HepG2 (cell line): ENCODE measurements around the gene C5AR2. TPM values are rescaled to one million over a fixed set of nuclear protein-coding genes. Genes with fewer than 3 reads are reported as not detected.

Experiments
- ATF7 ChIP-seq, 2 experiments: fragments of 450-650 bp in 1 of 2; sonication (generic) in 1 of 2; formaldehyde crosslinking in 1 of 2; IDR thresholded peaks; 2 replicates each; pipeline versions ENCODE4 v1.4.0 to v1.6.1; 2016 to 2020; ENCODE audit warnings: antibody characterized with exemption in 1 of 2, mild to moderate bottlenecking in 1 of 2, missing genetic modification reagents in 1 of 2
- BORCS8-MEF2B ChIP-seq: sonication (generic); formaldehyde crosslinking; IDR thresholded peaks from 2 replicates; pipeline ENCODE4 v1.8.0; 2022; ENCODE audit warnings: mild to moderate bottlenecking, missing genetic modification reagents
- DMAP1 ChIP-seq: IDR thresholded peaks from 2 replicates; pipeline ENCODE4 v1.6.1; 2016
- EHMT2 ChIP-seq: fragments of 200-600 bp; sonication (generic); IDR thresholded peaks from 2 replicates; pipeline ENCODE4 v1.7.0; 2017; ENCODE audit warnings: antibody characterized with exemption, low read depth, low read length, borderline replicate concordance
- JARID2 ChIP-seq: sonication (generic); formaldehyde crosslinking; IDR thresholded peaks from 2 replicates; pipeline ENCODE4 v1.8.1; 2023; ENCODE audit warnings: missing genetic modification reagents, inconsistent platforms; ENCODE audit not compliant: insufficient replicate concordance
- NRL ChIP-seq: sonication (generic); formaldehyde crosslinking; IDR thresholded peaks from 2 replicates; pipeline ENCODE4 v1.5.0; 2020; ENCODE audit warnings: missing genetic modification reagents, mild to moderate bottlenecking, moderate library complexity, borderline replicate concordance
- PHF8 ChIP-seq: sonication (generic); formaldehyde crosslinking; IDR thresholded peaks from 2 replicates; pipeline ENCODE4 v1.5.0; 2020; ENCODE audit warnings: missing genetic modification reagents
- POLR2AphosphoS5 ChIP-seq: IDR thresholded peaks from 2 replicates; pipeline ENCODE4 v1.6.1; 2012; ENCODE audit warnings: low read depth, low read length
- RARG ChIP-seq: sonication (generic); formaldehyde crosslinking; IDR thresholded peaks from 2 replicates; pipeline ENCODE4 v1.4.0; 2020; ENCODE audit warnings: low read depth, mild to moderate bottlenecking, missing genetic modification reagents
- THAP7 ChIP-seq: sonication (generic); formaldehyde crosslinking; IDR thresholded peaks from 2 replicates; pipeline ENCODE4 v1.8.1; 2023; ENCODE audit warnings: mild to moderate bottlenecking, missing genetic modification reagents
- ZBTB33 ChIP-seq: sonication (generic); formaldehyde crosslinking; IDR thresholded peaks from 2 replicates; pipeline ENCODE4 v1.4.0; 2020; ENCODE audit warnings: missing genetic modification reagents
- ZFP36L2 ChIP-seq: sonication (generic); formaldehyde crosslinking; IDR thresholded peaks from 2 replicates; pipeline ENCODE4 v1.4.0; 2020; ENCODE audit warnings: missing genetic modification reagents
- ZKSCAN5 ChIP-seq: sonication (generic); formaldehyde crosslinking; IDR thresholded peaks from 2 replicates; pipeline ENCODE4 v1.5.1; 2020; ENCODE audit warnings: mild to moderate bottlenecking, missing genetic modification reagents
- ZNF124 ChIP-seq: sonication (generic); formaldehyde crosslinking; IDR thresholded peaks from 2 replicates; pipeline ENCODE4 v1.4.0; 2020; ENCODE audit warnings: missing genetic modification reagents
- ZNF142 ChIP-seq: sonication (generic); formaldehyde crosslinking; IDR thresholded peaks from 2 replicates; pipeline ENCODE4 v1.4.0; 2020; ENCODE audit warnings: missing genetic modification reagents
- ZNF280B ChIP-seq: sonication (generic); formaldehyde crosslinking; IDR thresholded peaks from 2 replicates; pipeline ENCODE4 v1.5.0; 2020; ENCODE audit warnings: missing genetic modification reagents, mild to moderate bottlenecking, borderline replicate concordance
- ZNF570 ChIP-seq: sonication (generic); formaldehyde crosslinking; IDR thresholded peaks from 2 replicates; pipeline ENCODE4 v1.4.0; 2020; ENCODE audit warnings: mild to moderate bottlenecking, missing genetic modification reagents, borderline replicate concordance
- ZNF644 ChIP-seq: IDR thresholded peaks from 2 replicates; pipeline ENCODE4 v1.6.1; 2016; ENCODE audit warnings: low read depth
- ZNF761 ChIP-seq: sonication (generic); formaldehyde crosslinking; conservative IDR thresholded peaks from 2 replicates; pipeline ENCODE4 v1.4.0; 2020; ENCODE audit warnings: mild to moderate bottlenecking, missing genetic modification reagents
- ZSCAN20 ChIP-seq: sonication (generic); formaldehyde crosslinking; IDR thresholded peaks from 2 replicates; pipeline ENCODE4 v1.4.0; 2020; ENCODE audit warnings: missing genetic modification reagents, mild to moderate bottlenecking, borderline replicate concordance
- polyA plus RNA-seq, 8 experiments: library from polyadenylated mRNA; depleted of rRNA in 3 of 8; stranded (reverse) in 7 of 8; unstranded in 1 of 8; fragments of >200 nt; fragmentation: Illumina TruSeq in 4 of 8; extraction: Trizol in 4 of 8; gene quantifications; 2 replicates each; pipeline versions ENCODE4 v1.2.1 to v1.2.3, GENCODE V29; 2011 to 2016; ENCODE audit warnings: low read depth in 4 of 8, missing spikeins in 1 of 8, mixed read lengths in 1 of 8; ENCODE audit not compliant: insufficient read depth in 1 of 8
- total RNA-seq, 5 experiments: library from RNA; depleted of rRNA; stranded (reverse); fragments of >200 nt; fragmentation: Illumina TruSeq; extraction: Trizol; gene quantifications; 2 replicates each; pipeline ENCODE4 v1.2.3, GENCODE V29; 2016; ENCODE audit warnings: low read depth in 1 of 5

Gene C5AR2
- total and polyA plus RNA-seq, 2 of the 13 experiments (the other 11 are each of a cell fraction or from before 2014, with no cell fraction given) = 0.09 to 0.24 TPM

GRCh38 chr19:47315125-47315821 is 16.7 kb upstream of the C5AR2 start (continued):
- TF ChIP-seq ZNF280B (CRISPR knock-in tag) (no peak), NRL (no peak), ZKSCAN5 (CRISPR knock-in tag) (no peak), ZNF570 (CRISPR knock-in tag) (no peak), BORCS8-MEF2B (CRISPR knock-in tag) (no peak), EHMT2 (peak; percentile 48; the same call in 1 of the 2 replicates), PHF8 (no peak; the same call in 1 of the 2 replicates), THAP7 (no peak), POLR2AphosphoS5 (no peak), ZBTB33 (CRISPR knock-in tag) (peak; percentile 61; the same call in 1 of the 2 replicates), ZNF644 (peak; percentile 78), JARID2 (no peak), ZSCAN20 (CRISPR knock-in tag) (no peak), RARG (CRISPR knock-in tag) (no peak), ZNF761 (peak; percentile 83), ATF7 (IDR thresholded peaks at IDR 0.05) (peak; percentile 76), ATF7 (CRISPR knock-in tag; IDR thresholded peaks at IDR 0.05) (peak; percentile 88; the same call in 1 of the 2 replicates), ZNF124 (CRISPR knock-in tag) (peak; percentile 59; the same call in 1 of the 2 replicates), ZFP36L2 (CRISPR knock-in tag) (no peak), ZNF142 (no peak; the same call in 1 of the 2 replicates), DMAP1 (peak; percentile 57)
